Prostate gland (tissue), 2 donors: ENCODE results near the gene GPR3.

Experiments used
- POLR2A ChIP-seq: fragments of 450-650 bp; IDR thresholded peaks from one replicate; pipeline ENCODE4 v1.6.1; 2016; ENCODE audit warnings: antibody characterized with exemption, mild to moderate bottlenecking
- POLR2AphosphoS5 ChIP-seq: sonication (generic); formaldehyde crosslinking; IDR thresholded peaks from one replicate; pipeline ENCODE4 v1.6.1; 2017; ENCODE audit warnings: antibody characterized with exemption
- TF ChIP-seq, protein P1 (sequence below), 4 experiments: fragments of 200-600 bp in 2 of 4; fragments of 450-650 bp in 2 of 4; sonication (generic) in 2 of 4; IDR thresholded peaks; 1 replicate in 3 of 4; 2 replicates in 1 of 4; pipeline ENCODE4 v1.5.1; 2016 to 2019; ENCODE audit warnings: antibody characterized with exemption in 4 of 4, mild to moderate bottlenecking in 2 of 4, moderate library complexity in 2 of 4

GRCh38 chr1:27356277-27356618 is 36.2 kb upstream of the GPR3 start:
- TF ChIP-seq, protein P1, sequence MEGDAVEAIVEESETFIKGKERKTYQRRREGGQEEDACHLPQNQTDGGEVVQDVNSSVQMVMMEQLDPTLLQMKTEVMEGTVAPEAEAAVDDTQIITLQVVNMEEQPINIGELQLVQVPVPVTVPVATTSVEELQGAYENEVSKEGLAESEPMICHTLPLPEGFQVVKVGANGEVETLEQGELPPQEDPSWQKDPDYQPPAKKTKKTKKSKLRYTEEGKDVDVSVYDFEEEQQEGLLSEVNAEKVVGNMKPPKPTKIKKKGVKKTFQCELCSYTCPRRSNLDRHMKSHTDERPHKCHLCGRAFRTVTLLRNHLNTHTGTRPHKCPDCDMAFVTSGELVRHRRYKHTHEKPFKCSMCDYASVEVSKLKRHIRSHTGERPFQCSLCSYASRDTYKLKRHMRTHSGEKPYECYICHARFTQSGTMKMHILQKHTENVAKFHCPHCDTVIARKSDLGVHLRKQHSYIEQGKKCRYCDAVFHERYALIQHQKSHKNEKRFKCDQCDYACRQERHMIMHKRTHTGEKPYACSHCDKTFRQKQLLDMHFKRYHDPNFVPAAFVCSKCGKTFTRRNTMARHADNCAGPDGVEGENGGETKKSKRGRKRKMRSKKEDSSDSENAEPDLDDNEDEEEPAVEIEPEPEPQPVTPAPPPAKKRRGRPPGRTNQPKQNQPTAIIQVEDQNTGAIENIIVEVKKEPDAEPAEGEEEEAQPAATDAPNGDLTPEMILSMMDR (IDR thresholded peaks at IDR 0.05): no peak
- TF ChIP-seq POLR2A (no peak), POLR2AphosphoS5 (no peak)
